Neural progenitor cell (in vitro differentiated cells): ENCODE results near the gene CMTM4. TPM values are rescaled to one million over a fixed set of nuclear protein-coding genes. Genes with fewer than 3 reads are reported as not detected.
A peak's percentile ranks its signal among the peaks of the same experiment; 100 is the strongest.

Experiments
- DNase-seq: peaks from one replicate; pipeline ENCODE4 v3.0.0-alpha.2; 2016; ENCODE audit warnings: low spot score
- H2AFZ ChIP-seq: fragments of 200-600 bp; sonication (generic); replicated peaks from 2 replicates; pipeline ENCODE4 v1.6.1; 2016; ENCODE audit warnings: antibody characterized with exemption
- H3F3A ChIP-seq: fragments of 200-600 bp; sonication (generic); 2 replicates; pipeline ENCODE4 v1.6.1; 2016; ENCODE audit warnings: antibody characterized with exemption, low read depth
- H3K27ac ChIP-seq: fragments of 200-600 bp; sonication (generic); 2 replicates; pipeline ENCODE4 v1.5.1; 2016; ENCODE audit warnings: mild to moderate bottlenecking
- H3K27me3 ChIP-seq: fragments of 200-600 bp; sonication (generic); 2 replicates; pipeline ENCODE4 v1.6.1; 2016; ENCODE audit warnings: mild to moderate bottlenecking, moderate library complexity
- H3K36me3 ChIP-seq: fragments of 200-600 bp; sonication (generic); 2 replicates; pipeline ENCODE4 v1.5.1; 2016
- H3K4me1 ChIP-seq: fragments of 200-600 bp; sonication (generic); 2 replicates; pipeline ENCODE4 v1.6.1; 2016; ENCODE audit warnings: mixed run types
- H3K4me2 ChIP-seq: fragments of 200-600 bp; sonication (generic); 2 replicates; pipeline ENCODE4 v1.6.1; 2016
- H3K4me3 ChIP-seq: fragments of 200-600 bp; sonication (generic); 2 replicates; pipeline ENCODE4 v1.5.1; 2016
- H3K79me2 ChIP-seq: fragments of 200-600 bp; sonication (generic); 2 replicates; pipeline ENCODE4 v1.6.1; 2016; ENCODE audit warnings: low read depth
- H3K9ac ChIP-seq: fragments of 200-600 bp; sonication (generic); 2 replicates; pipeline ENCODE4 v1.6.1; 2016
- H3K9me3 ChIP-seq: fragments of 200-600 bp; sonication (generic); 2 replicates; pipeline ENCODE4 v1.5.1; 2016; ENCODE audit warnings: low read depth
- H4K20me1 ChIP-seq: fragments of 200-600 bp; sonication (generic); 2 replicates; pipeline ENCODE4 v1.6.1; 2016; ENCODE audit warnings: low read depth
- H3K27ac Mint-ChIP-seq: 3 replicates; pipeline ENCODE4 v1.8.0; 2021; ENCODE audit warnings: mixed read lengths
- H3K27me3 Mint-ChIP-seq: 2 replicates; pipeline ENCODE4 v1.8.0; 2022; ENCODE audit warnings: low read depth, mild to moderate bottlenecking, inconsistent platforms, moderate library complexity, mixed read lengths; ENCODE audit not compliant: insufficient read depth
- H3K36me3 Mint-ChIP-seq: 3 replicates; pipeline ENCODE4 v1.8.0; 2021; ENCODE audit warnings: mixed read lengths
- H3K4me1 Mint-ChIP-seq: 3 replicates; pipeline ENCODE4 v1.8.0; 2021; ENCODE audit warnings: mixed read lengths
- H3K4me3 Mint-ChIP-seq: 3 replicates; pipeline ENCODE4 v1.8.0; 2021; ENCODE audit warnings: mild to moderate bottlenecking, moderate library complexity, mixed read lengths
- H3K9me3 Mint-ChIP-seq: 3 replicates; pipeline ENCODE4 v1.8.0; 2020; ENCODE audit warnings: mixed read lengths
- CTCF ChIP-seq: fragments of 200-600 bp; sonication (generic); IDR thresholded peaks from 2 replicates; pipeline ENCODE4 v1.5.1; 2017; ENCODE audit warnings: antibody characterized with exemption, mild to moderate bottlenecking
- EZH2 ChIP-seq: fragments of 200-600 bp; sonication (generic); IDR thresholded peaks from 2 replicates; pipeline ENCODE4 v1.6.1; 2017; ENCODE audit warnings: antibody characterized with exemption, mild to moderate bottlenecking, moderate library complexity
- EZH2phosphoT487 ChIP-seq: fragments of 200-600 bp; sonication (generic); IDR thresholded peaks from 2 replicates; pipeline ENCODE4 v1.6.1; 2017; ENCODE audit warnings: antibody characterized with exemption
- total RNA-seq: library from RNA; depleted of rRNA; stranded (reverse); fragments of >200 nt; gene quantifications from 2 replicates; pipeline ENCODE4 v1.2.3, GENCODE V29; 2015; ENCODE audit warnings: low replicate concordance

CMTM4 gene
- total RNA-seq, 1 donor from 2014 or later = 25.9 TPM

GRCh38 chr16:66608241-66609138, 88.1 kb downstream of the CMTM4 start:
- peaks cover 43% of the 10 kb centered on the region for H3K79me2 ChIP-seq
- H3K4me2 ChIP-seq = no peak overlapping the region
- no peak overlapping the region for H3K27ac ChIP-seq
- Mint-ChIP-seq H3K36me3 (peaks cover 32% of the 10 kb centered on the region), H3K27ac (no peak overlapping the region), H3K4me1 (peaks cover 27% of the 10 kb centered on the region), H3K4me3 (peak overlapping the region; percentile 64), H3K27me3 (peaks cover 11% of the 10 kb centered on the region), H3K9me3 (no peaks in the 10 kb centered on the region)
- DNase-seq = peak; percentile 90
- H3K27me3 ChIP-seq = no peaks in the 10 kb centered on the region
- no peak for TF ChIP-seq EZH2phosphoT487
- TF ChIP-seq CTCF = peak; percentile 95
- no peak for TF ChIP-seq EZH2
- peaks cover 22% of the 10 kb centered on the region for H3F3A ChIP-seq
- peaks cover 9% of the 10 kb centered on the region for H3K4me1 ChIP-seq
- H3K4me3 ChIP-seq = no peak overlapping the region
- H3K9me3 ChIP-seq = no peaks in the 10 kb centered on the region
- peaks cover 51% of the 10 kb centered on the region for H4K20me1 ChIP-seq
- no peak overlapping the region for H3K9ac ChIP-seq
- H3K36me3 ChIP-seq = peaks cover 9% of the 10 kb centered on the region
- no peak overlapping the region for H2AFZ ChIP-seq

GRCh38 chr16:66605979-66606751, 90.4 kb downstream of the CMTM4 start:
- DNase-seq = no peak
- peaks cover 31% of the 10 kb centered on the region for H3K4me1 Mint-ChIP-seq
- Histone ChIP-seq H3K36me3 (no peaks in the 10 kb centered on the region), H3K27ac (no peak overlapping the region), H3F3A (peaks cover 29% of the 10 kb centered on the region), H3K27me3 (no peaks in the 10 kb centered on the region), H3K4me1 (peaks cover 9% of the 10 kb centered on the region), H4K20me1 (peaks cover 51% of the 10 kb centered on the region), H3K9ac (peak overlapping the region; percentile 62), H3K4me3 (peak overlapping the region; percentile 95), H2AFZ (no peak overlapping the region), H3K4me2 (peak overlapping the region; percentile 85), H3K9me3 (no peaks in the 10 kb centered on the region), H3K79me2 (peaks cover 43% of the 10 kb centered on the region)
- H3K4me3 Mint-ChIP-seq = peak overlapping the region; percentile 83
- H3K9me3 Mint-ChIP-seq = no peaks in the 10 kb centered on the region
- peaks cover 8% of the 10 kb centered on the region for H3K27me3 Mint-ChIP-seq
- peaks cover 15% of the 10 kb centered on the region for H3K36me3 Mint-ChIP-seq
- no peak for TF ChIP-seq EZH2
- no peak for TF ChIP-seq CTCF
- no peak for TF ChIP-seq EZH2phosphoT487
- H3K27ac Mint-ChIP-seq = no peak overlapping the region

GRCh38 chr16:66605177-66605978, 91.2 kb downstream of the CMTM4 start:
- Histone ChIP-seq H3K36me3 (no peaks in the 10 kb centered on the region), H3K9ac (peak overlapping the region; percentile 62), H3K4me2 (peak overlapping the region; percentile 85), H3K4me1 (peaks cover 9% of the 10 kb centered on the region), H3K9me3 (no peaks in the 10 kb centered on the region), H2AFZ (no peak overlapping the region), H4K20me1 (peaks cover 51% of the 10 kb centered on the region), H3K79me2 (peaks cover 43% of the 10 kb centered on the region), H3F3A (peaks cover 29% of the 10 kb centered on the region), H3K27ac (no peak overlapping the region), H3K27me3 (no peaks in the 10 kb centered on the region), H3K4me3 (peak overlapping the region; percentile 95)
- no peak for TF ChIP-seq EZH2phosphoT487
- no peak for TF ChIP-seq EZH2
- no peak for TF ChIP-seq CTCF
- DNase-seq = peak; percentile 82
- Mint-ChIP-seq H3K4me3 (peak overlapping the region; percentile 83), H3K9me3 (no peaks in the 10 kb centered on the region), H3K27ac (no peak overlapping the region), H3K27me3 (peaks cover 10% of the 10 kb centered on the region), H3K36me3 (peaks cover 9% of the 10 kb centered on the region), H3K4me1 (peaks cover 31% of the 10 kb centered on the region)
